Glomerular visceral epithelial cell (primary cell): ENCODE measurements around the gene RARRES1.

Source experiments
- DNase-seq: peaks from one replicate; pipeline ENCODE4 v3.0.0-alpha.2; 2016; ENCODE audit errors: extremely low spot score

Gene RARRES1

DNA sequence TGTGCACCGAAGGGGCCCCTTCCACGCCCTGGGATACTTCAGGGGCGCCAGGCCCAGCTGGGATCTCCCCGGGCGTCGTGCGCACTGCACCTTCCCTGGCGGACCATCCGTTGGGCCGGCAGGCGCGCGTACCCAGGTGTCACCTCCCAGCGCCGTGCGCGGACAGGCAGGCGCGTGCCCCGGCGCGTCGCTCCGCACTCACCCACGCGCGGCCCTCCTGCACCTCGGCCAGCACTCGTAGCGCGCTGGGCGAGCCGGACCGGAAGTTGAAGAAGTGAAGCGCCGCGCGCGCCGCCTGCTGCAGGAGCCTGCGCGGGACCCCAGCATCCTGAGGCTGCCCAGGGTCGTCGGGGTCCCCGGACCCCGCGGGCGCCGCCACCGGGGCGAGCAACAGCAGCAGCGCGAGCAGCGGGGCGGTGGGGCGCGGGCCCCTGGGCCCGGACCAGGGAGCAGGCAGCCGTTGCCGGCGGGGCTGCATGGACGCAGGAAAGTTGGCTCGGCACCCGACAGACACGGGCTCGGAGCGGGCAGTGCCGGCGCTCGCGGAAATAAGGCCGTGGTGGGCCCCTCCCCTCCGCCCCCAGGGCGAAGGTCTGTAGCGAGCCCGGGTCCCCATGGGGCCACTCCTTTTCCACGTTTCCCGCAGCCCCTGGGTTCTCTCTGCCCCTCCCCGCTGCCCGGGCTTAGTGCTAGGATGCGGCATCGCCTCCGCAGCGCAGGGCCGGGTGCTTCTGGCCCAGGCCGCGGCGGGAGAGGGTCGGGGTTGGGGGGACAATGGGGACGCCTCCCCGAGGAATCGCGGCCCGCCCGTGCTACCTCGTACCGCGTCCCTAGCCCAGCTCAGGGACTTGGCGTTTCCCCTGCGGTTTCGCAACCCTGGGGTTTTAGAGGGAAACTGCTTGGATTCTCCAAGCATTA lies at the start of gene RARRES1:
Gene RARRES1 (minus strand): TSS at position 520 of the 918 bp plus-strand sequence. CDS start 42 bp downstream, at position 478.
- DNase-seq, result peak; percentile 45

DNA sequence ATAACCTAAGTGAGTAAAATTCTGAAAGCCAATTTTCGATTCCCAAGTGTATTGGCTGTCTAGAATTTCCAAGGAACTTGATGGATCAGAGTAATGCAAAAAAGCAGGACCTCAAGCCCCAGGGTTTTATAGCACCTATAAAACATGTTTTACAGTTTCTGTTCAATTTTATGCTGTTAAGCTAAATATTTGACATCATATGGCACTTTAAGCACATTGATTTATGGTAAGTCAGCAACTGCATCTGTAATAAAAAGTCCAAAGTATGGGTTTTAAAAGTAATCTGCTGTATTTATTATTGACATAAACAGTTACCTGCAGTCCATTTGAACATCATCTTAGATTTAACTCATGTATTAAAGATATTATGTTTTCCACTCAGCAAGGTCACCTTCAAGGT lies 49.6 kb upstream of the RARRES1 start:
- DNase-seq, result no peak

DNA sequence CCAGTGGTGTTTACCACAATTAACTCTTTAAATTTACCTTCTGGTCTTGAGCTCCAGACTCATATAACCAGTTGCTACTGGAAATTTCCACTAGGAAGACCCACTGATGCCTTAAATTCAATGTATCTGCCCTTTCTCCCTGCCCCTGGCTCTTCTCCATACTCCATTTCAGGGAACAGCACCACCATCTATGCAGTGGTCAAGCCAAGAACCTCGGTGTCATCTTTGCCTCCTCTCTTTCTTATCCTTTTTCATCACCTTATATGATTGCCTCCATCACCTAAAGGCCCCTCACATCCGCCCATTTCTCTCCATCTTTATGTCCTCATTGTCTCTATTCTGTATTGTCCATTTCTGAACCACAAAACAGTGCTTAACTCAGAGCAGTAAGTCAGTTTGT lies 48.9 kb upstream of the RARRES1 start:
- DNase-seq, result no peak

DNA sequence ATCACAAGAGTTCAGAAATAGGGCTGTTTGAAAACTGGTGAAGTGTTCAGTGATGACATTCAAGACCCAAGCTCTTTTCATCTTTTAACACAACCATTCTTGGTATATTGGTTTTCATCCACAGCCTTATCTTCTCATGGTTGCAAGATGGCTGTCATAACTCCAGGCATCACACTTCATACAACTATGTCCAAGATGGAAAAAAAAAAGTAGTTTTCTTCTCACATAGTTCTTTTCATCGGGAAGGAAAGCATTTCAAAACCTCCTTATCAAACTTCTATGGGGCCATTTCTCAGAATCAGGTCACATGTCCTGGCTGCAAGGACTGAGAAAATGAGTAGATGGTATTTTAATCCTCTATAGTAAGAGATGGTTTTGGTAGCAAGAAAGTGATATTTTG lies 48.5 kb upstream of the RARRES1 start:
- no peak for DNase-seq

GRCh38 chr3:158777161-158777873 lies 45.1 kb upstream of the RARRES1 start:
- DNase-seq, result no peak

DNA sequence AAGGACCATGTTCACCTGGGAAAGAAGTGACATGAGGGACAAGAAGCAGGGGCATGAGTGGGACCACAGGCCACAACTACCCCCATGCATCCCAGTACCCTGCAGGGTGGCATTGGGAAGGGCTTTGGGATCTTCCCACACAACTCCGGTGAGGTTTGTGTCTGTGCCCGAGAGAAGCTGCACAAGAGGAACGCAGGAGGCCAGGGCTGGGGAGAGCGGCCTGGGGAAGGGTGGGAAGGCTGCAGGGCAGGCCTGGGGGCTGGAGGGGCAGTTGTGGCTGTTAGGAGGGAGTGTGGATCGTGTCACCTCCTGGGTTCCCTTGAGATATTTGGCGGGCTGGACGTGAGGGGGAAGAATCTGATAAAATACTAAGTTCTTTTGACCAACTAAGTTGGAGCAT lies 44.3 kb upstream of the RARRES1 start:
- DNase-seq, result no peak

- no peak for DNase-seq
Observed at GRCh38 chr3:158775426-158776410, 43.5 kb upstream of the RARRES1 start.

GRCh38 chr3:158774965-158775364 lies 42.7 kb upstream of the RARRES1 start:
- DNase-seq, result no peak

- no peak for DNase-seq
Observed at GRCh38 chr3:158773845-158774830, 41.9 kb upstream of the RARRES1 start.

GRCh38 chr3:158773166-158773565 lies 40.9 kb upstream of the RARRES1 start:
- DNase-seq, result no peak

- no peak for DNase-seq
Observed at GRCh38 chr3:158771982-158772381, 39.7 kb upstream of the RARRES1 start.

DNA sequence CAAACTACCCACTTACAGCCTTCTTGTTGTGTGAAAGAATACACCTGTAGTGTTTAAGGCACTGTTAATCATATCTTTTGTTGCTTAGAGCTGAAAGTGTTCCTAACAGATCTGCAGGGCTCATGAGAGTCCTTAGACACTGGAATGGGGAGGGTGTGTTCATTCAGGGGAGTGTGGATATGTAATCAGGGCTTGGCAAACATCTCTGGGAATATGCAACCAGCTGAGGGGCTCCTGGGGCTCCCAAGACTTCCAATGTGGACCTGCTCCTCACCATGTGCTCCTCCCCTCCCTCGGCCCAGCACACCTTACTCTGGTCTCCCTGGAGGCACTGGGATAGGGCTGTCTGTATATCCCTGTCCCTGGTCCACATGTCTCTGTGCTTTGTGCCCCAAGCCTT lies 39.3 kb upstream of the RARRES1 start:
- no peak for DNase-seq

- no peak for DNase-seq
Observed at GRCh38 chr3:158770741-158771350, 38.6 kb upstream of the RARRES1 start.

DNA sequence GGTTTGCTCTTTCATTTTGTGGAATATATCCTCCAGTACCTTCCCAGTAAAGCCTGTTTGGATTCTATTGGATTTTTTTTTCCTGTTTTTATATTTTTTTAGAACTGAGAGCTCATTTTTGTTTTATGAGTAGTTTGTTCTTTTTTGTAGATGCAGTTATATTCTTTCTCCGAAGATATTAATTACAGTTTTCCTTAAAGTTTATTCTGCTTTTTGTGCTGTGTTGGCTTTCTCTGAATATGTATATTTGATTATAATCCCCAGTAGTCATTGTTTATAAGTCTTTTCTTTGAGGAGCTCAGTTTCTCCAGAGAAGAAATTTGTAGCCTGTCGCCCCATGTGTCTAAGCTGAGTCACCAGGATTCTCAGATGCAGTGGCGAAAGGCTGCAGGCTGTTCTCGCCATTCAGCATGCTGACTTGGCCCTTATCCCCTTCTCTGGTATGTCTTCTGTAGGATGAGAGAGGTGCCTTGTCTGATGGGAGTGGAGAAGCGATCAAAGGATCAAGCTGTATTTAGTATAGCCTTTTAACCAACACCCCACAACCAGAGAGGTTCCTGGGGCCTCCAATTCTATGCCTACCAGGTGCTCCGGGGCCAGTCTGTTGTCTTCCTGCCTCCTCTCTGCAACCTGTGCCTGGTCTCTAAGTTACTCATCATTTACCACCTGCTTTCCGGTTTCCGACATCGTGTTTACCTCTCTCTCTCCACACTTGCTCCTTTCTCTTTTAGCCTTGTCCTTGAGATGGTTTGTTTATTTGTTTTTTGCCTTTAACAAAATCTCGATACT lies 37.9 kb upstream of the RARRES1 start:
- no peak for DNase-seq

DNA sequence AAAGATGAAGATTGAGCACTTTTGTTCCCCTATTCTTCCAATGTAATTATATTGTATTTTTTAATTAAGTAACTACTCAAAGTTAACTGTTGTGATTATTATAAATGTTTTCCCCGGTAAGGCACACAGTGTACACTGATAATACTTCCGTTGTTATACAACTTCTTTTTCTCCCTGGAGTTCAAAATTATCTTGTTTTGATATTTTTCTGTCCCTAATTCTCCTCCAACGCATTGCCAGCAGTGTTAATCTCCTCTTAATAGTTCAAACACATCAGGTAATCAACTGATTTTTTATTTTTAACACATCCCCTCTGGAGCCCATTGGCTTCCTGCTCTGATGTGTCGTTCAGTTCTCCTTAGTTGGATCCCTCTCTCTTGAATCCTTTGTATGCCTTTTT lies 37.3 kb upstream of the RARRES1 start:
- no peak for DNase-seq

DNA sequence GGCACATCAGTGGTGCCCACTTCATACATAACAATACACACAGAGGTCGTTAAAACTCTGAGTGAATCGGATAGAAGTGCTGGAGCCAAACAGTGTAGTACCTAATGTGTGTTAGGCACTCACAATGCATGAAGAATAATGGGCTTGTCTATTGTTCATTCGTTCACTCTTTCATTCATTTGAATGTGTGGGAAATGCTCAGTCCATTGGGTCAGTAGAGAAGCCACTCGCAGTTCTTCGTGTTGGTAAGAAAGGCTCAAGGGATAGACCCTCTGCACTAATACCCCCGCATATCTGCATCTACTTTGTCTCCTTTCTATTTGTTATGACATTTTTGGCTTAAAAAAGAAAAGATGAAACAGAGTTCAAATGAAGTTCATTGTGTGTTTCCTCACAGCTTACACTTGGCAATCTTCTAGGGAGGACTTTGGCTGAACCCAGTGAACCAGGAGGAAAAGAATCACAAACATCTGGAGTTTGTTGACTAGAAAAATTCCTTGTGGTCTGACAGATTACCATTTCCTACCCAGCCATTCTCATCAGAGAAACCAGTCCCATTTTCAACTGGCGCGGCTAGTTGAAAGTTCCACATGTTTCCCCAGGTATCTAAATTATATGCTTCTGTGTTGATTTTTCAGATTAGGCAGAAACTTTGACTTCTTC lies 36.8 kb upstream of the RARRES1 start:
- peak; percentile 62 for DNase-seq

DNA sequence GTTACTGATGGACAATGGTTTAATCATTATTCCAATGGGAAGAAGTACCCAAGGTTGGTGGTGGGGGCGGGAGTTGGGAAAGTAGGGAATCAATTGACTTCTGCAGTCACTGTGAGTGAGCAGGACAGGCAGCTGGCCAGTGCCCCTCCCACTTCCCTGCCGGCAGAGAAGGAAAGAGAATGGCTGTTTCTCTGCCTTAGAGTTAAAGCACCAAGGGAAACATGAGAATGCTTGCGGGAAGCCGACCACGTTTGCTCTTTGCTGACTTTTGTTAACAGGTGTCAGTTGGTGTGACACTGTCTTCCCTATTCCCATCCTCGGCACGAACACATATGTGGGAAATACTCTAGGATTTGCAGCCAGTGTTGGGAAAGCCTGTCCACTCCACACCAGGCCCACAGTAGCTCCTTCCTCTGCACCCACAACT lies 36.1 kb upstream of the RARRES1 start:
- peak; percentile 34 for DNase-seq

DNA sequence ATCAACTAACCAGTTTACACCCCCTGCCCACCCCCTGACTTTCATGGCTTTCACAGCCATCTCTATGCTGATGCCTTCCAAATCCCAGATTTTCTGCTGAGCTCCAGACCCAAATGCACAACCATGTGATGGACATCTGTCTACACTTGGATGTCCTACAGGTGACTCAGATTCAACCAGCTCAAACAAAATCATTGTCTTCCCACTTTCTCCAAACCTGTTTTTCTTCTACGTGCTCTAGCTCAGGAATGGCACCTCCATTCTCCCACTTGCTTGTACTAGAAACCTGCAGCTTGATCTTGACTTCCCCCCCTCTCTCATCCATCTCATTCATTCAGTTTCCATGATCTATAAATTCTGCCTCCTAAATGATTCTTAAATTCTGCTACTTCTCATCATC lies 34.1 kb upstream of the RARRES1 start:
- DNase-seq, result no peak
